Transverse colon (tissue), 4 donors: ENCODE measurements around the gene BSG. TPM values are rescaled to one million over a fixed set of nuclear protein-coding genes. Genes with fewer than 3 reads are reported as not detected.

Source experiments
- DNase-seq: peaks from one replicate; pipeline ENCODE4 v3.0.0-alpha.2; 2019
- H3K27ac ChIP-seq, 4 donors: fragments of 200-600 bp; sonication (generic); 2 replicates each; pipeline ENCODE4 v1.5.1; 2016 to 2018; ENCODE audit warnings: inconsistent platforms in 4 of 4
- H3K27me3 ChIP-seq: fragments of 200-600 bp; sonication (generic); 2 replicates; pipeline ENCODE4 v1.5.1; 2017; ENCODE audit warnings: inconsistent platforms
- H3K36me3 ChIP-seq, 4 donors: fragments of 200-600 bp; sonication (generic); 2 replicates each; pipeline ENCODE4 v1.5.1; 2017 to 2019; ENCODE audit warnings: inconsistent platforms in 4 of 4
- H3K4me1 ChIP-seq, 4 donors: fragments of 200-600 bp; sonication (generic); 2 replicates each; pipeline ENCODE4 v1.5.1; 2017 to 2020; ENCODE audit warnings: inconsistent platforms in 4 of 4
- H3K4me3 ChIP-seq, 4 donors: fragments of 200-600 bp; sonication (generic); 1 replicate in 1 of 4; 2 replicates in 3 of 4; pipeline versions ENCODE4 v1.5.1 to v1.6.1; 2017 to 2019; ENCODE audit warnings: inconsistent platforms in 4 of 4
- H3K9me3 ChIP-seq, 2 donors: fragments of 200-600 bp; sonication (generic); 2 replicates each; pipeline ENCODE4 v1.5.1; 2017 to 2019; ENCODE audit warnings: inconsistent platforms in 2 of 2
- CTCF ChIP-seq, 5 experiments: fragments of 200-600 bp in 3 of 5; fragments of 450-650 bp in 2 of 5; sonication (generic) in 3 of 5; IDR thresholded peaks; 1 replicate in 2 of 5; 2 replicates in 3 of 5; pipeline ENCODE4 v1.5.1; 2016 to 2017; ENCODE audit warnings: antibody characterized with exemption in 5 of 5, inconsistent platforms in 3 of 5, mild to moderate bottlenecking in 2 of 5, moderate library complexity in 1 of 5
- EP300 ChIP-seq: sonication (generic); formaldehyde crosslinking; IDR thresholded peaks from one replicate; pipeline ENCODE4 v1.6.1; 2017; ENCODE audit warnings: antibody characterized with exemption, low read depth
- POLR2A ChIP-seq: fragments of 450-650 bp; IDR thresholded peaks from one replicate; pipeline ENCODE4 v1.6.1; 2016; ENCODE audit warnings: antibody characterized with exemption, mild to moderate bottlenecking, moderate library complexity
- POLR2AphosphoS5 ChIP-seq, 3 donors: sonication (generic); formaldehyde crosslinking; IDR thresholded peaks; one replicate each; pipeline ENCODE4 v1.6.1; 2016; ENCODE audit warnings: antibody characterized with exemption in 3 of 3
- WGBS, 2 donors: methylation state at CpG; one replicate each; pipeline ENCODE4 v1.1.5; 2018; ENCODE audit warnings: low coverage in 1 of 2; 5-methylcytosine and 5-hydroxymethylcytosine counted together
- in situ Hi-C, 4 donors: fragments of 200-750 bp; cut with MboI; loops; one replicate each; pipeline versions ENCODE4 v1.15.0 to v1.15.1; 2017; ENCODE audit warnings: low sequenced_read_pairs in 3 of 4, low pct_ligation_motif_present in 1 of 4, low pct_unique_long_range_greater_than_20kb in 1 of 4
- intact Hi-C: fragments of 100-400 bp; cut with DNase I; formaldehyde crosslinking; loops from one replicate; pipeline ENCODE4 v1.15.1; 2023; ENCODE audit warnings: low total_unique reads
- total RNA-seq, 4 donors: library from RNA; depleted of rRNA; stranded (reverse); fragments of >200 nt; gene quantifications; one replicate each; pipeline ENCODE4 v1.1.0, GENCODE V29; 2016

BSG gene
- total RNA-seq, 4 donors from 2014 or later = 909 to 2,228 (median 1,224) TPM

DNA sequence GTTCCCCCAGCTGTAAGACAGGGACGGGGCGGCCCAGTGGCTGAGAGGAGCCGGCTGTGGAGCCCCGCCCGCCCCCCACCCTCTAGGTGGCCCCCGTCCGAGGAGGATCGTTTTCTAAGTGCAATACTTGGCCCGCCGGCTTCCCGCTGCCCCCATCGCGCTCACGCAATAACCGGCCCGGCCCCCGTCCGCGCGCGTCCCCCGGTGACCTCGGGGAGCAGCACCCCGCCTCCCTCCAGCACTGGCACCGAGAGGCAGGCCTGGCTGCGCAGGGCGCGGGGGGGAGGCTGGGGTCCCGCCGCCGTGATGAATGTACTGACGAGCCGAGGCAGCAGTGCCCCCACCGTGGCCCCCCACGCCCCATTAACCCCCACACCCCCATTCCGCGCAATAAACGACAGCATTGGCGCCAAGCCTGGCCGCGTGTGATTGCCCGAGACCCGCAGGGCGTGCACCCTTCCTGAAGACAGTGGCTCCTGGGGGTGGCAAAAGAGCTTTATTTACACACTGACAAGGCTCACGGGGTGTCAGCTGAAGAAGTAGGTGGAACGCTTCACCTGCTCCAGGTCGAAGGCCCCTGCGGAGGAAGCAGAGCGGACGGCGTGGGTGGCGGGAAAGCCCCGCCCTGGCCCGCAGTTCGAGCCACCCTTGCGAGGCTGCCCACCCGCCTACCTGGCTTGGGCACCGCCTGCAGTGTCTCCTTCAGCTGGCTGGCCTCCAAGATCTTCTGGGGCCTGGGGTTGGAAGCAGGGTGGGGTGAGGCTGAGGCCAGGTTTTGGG is 44.5 kb downstream of the BSG start:
- H3K36me3 ChIP-seq = peaks cover 0 to 31% (median 12%) of the 10 kb centered on the region in 4 donors
- H3K27me3 ChIP-seq = peaks cover 10% of the 10 kb centered on the region
- peaks cover 0 to 7% (median 4%) of the 10 kb centered on the region in 4 donors for H3K4me1 ChIP-seq
- H3K4me3 ChIP-seq = no peak overlapping the region
- no peak for DNase-seq
- no peak overlapping the region for H3K27ac ChIP-seq
- in situ Hi-C loops (no loop called here), intact Hi-C loops (no loop called here)
- no peak for TF ChIP-seq POLR2AphosphoS5 (IDR thresholded peaks at IDR 0.05)
- WGBS, 2 donors = 77% methylated on average over 44 of the region's 58 CpGs; no CpG with 5 or more reads in 1 of the 2 donors
- H3K9me3 ChIP-seq = no peaks in the 10 kb centered on the region

DNA sequence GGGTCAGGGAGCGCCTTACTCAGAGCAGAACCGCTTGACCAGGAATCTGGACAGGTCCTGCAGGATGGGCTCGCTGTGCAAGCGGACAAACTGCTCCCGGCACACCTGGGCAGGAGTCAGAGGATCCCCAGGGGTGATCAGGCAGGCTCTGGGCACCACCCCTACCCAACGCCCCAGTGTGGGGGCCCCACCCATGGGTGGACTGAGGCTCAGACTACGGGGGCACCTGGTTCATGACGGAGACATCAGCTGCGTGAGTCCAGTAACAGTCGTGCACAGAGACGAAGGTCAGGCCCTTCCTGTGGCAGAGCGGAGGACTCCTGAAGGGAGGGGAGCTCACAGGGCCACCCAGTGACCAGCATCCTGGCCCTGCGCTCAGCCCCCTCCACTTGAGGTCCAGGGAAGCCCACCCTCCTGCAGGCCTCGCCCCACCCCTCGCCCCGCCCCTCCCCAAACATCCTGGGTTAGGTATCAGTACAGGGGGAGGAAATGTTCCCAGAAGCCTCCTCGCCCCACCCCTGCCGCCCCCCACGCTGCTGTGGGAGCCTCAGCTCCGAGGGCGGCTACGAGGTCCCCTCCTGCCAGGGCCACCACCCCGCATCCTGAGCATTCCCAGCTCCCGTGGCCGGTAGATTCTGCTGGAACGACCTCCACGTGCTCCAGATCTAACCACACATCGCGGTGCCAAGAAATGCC is 45.3 kb downstream of the BSG start:
- H3K4me3 ChIP-seq = no peak overlapping the region
- H3K36me3 ChIP-seq = peaks cover 0 to 31% (median 13%) of the 10 kb centered on the region in 4 donors
- no peak for DNase-seq
- peaks cover 10% of the 10 kb centered on the region for H3K27me3 ChIP-seq
- 91% methylated on average over 15 of the region's 29 CpGs; no CpG with 5 or more reads in 1 of the 2 donors for WGBS, 2 donors
- in situ Hi-C loops = no loop called here
- peaks cover 0 to 7% (median 4%) of the 10 kb centered on the region in 4 donors for H3K4me1 ChIP-seq
- H3K9me3 ChIP-seq = no peaks in the 10 kb centered on the region
- no peak overlapping the region for H3K27ac ChIP-seq
- TF ChIP-seq CTCF (IDR thresholded peaks at IDR 0.05) (no peak), EP300 (no peak), POLR2AphosphoS5 (IDR thresholded peaks at IDR 0.05) (no peak), POLR2A (no peak)
- intact Hi-C loops = no loop called here

DNA sequence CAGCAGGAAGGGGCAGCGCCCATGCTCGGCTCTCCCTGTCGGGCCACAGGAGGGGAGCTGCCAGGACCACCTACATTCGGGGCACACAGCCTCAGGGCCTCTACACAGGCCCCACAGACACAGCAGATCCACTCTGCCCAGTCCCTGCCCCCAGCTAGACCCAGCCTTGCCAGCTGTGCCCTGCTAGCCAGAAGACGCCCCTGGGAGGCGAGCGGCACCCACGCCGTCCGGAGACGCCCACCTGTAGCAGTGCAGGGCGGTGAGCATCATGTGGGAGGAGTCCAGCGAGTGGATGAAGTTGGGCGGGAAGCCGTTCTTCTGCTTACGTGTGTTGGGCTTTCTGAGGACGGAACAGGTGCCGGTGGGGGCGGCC is 45.8 kb downstream of the BSG start:
- no peak overlapping the region for H3K27ac ChIP-seq
- 95% methylated on average over 19 of the region's 19 CpGs; no CpG with 5 or more reads in 1 of the 2 donors for WGBS, 2 donors
- H3K4me1 ChIP-seq = peaks cover 0 to 7% (median 4%) of the 10 kb centered on the region in 4 donors
- H3K27me3 ChIP-seq = peaks cover 10% of the 10 kb centered on the region
- in situ Hi-C loops (no loop called here), intact Hi-C loops (no loop called here)
- H3K9me3 ChIP-seq = no peaks in the 10 kb centered on the region
- TF ChIP-seq POLR2AphosphoS5 (IDR thresholded peaks at IDR 0.05) = no peak
- no peak for TF ChIP-seq EP300
- no peak for TF ChIP-seq POLR2A
- no peak for TF ChIP-seq CTCF (IDR thresholded peaks at IDR 0.05)
- H3K4me3 ChIP-seq = no peak overlapping the region
- H3K36me3 ChIP-seq = peaks cover 0 to 31% (median 15%) of the 10 kb centered on the region in 4 donors
- DNase-seq = no peak

- intact Hi-C loops = no loop called here
- Histone ChIP-seq H3K4me3 (no peak overlapping the region), H3K27me3 (peaks cover 10% of the 10 kb centered on the region), H3K27ac (no peak overlapping the region), H3K36me3 (peaks cover 0 to 31% (median 15%) of the 10 kb centered on the region in 4 donors), H3K9me3 (no peaks in the 10 kb centered on the region), H3K4me1 (peaks cover 0 to 7% (median 4%) of the 10 kb centered on the region in 4 donors)
- TF ChIP-seq EP300 (no peak), POLR2A (no peak), CTCF (IDR thresholded peaks at IDR 0.05) (no peak), POLR2AphosphoS5 (IDR thresholded peaks at IDR 0.05) (no peak)
- DNase-seq = no peak
- in situ Hi-C loops = no loop called here
- WGBS, 2 donors = 95% methylated on average over 25 of the region's 27 CpGs; no CpG with 5 or more reads in 1 of the 2 donors
Measured at GRCh38 chr19:618674-619285, 46.4 kb downstream of the BSG start.
